CD4-positive, alpha-beta memory T cell (primary cell): Measurements from ENCODE around the gene MEIOB. TPM values are rescaled to one million over a fixed set of nuclear protein-coding genes. Genes with fewer than 3 reads are reported as not detected.
A peak's percentile ranks its signal among the peaks of the same experiment; 100 is the strongest.

Experiments
- CTCF ChIA-PET: fragments of 350-600 bp; sonication (Branson Sonifier 250); formaldehyde crosslinking; loops from one replicate; lab custom pipeline; 2021; ENCODE audit warnings: inconsistent platforms; ENCODE audit not compliant: partially characterized antibody; lab: Charles Lee
- POLR2A ChIA-PET: fragments of 350-600 bp; sonication (Branson Sonifier 250); formaldehyde crosslinking; loops from one replicate; lab custom pipeline; 2021; ENCODE audit not compliant: partially characterized antibody; lab: Charles Lee
- DNase-seq, 5 donors: peaks; one replicate each; pipeline versions ENCODE4 v3.0.0 to v3.0.0-alpha.2; 2020 to 2022; ENCODE audit warnings: mixed read lengths in 1 of 5
- H3K27ac ChIP-seq: one replicate; pipeline ENCODE4 v1.7.0; 2013; ENCODE audit warnings: low read depth, low read length
- H3K27me3 ChIP-seq: 2 replicates; pipeline ENCODE4 v1.7.0; 2013; ENCODE audit warnings: mild to moderate bottlenecking, low read length, moderate library complexity; ENCODE audit not compliant: insufficient read depth
- H3K36me3 ChIP-seq: 2 replicates; pipeline ENCODE4 v1.7.0; 2013; ENCODE audit warnings: mild to moderate bottlenecking, low read length, moderate library complexity; ENCODE audit not compliant: insufficient read depth
- H3K4me1 ChIP-seq: 2 replicates; pipeline ENCODE4 v1.7.0; 2013; ENCODE audit warnings: mild to moderate bottlenecking, low read length, moderate library complexity; ENCODE audit not compliant: insufficient read depth
- H3K4me3 ChIP-seq, 2 donors: one replicate each; pipeline ENCODE4 v1.7.0; 2013; ENCODE audit warnings: low read length in 2 of 2, mild to moderate bottlenecking in 1 of 2
- H3K9me3 ChIP-seq, 2 donors: one replicate each; pipeline ENCODE4 v1.7.0; 2013; ENCODE audit warnings: low read length in 2 of 2, control low read depth in 1 of 2; ENCODE audit not compliant: control insufficient read depth in 1 of 2
- H3K27ac Mint-ChIP-seq, 7 donors: one replicate each; pipeline ENCODE4 v1.8.0; 2020 to 2021; ENCODE audit warnings: mixed read lengths in 7 of 7, mild to moderate bottlenecking in 6 of 7, inconsistent platforms in 3 of 7, moderate library complexity in 3 of 7
- H3K27me3 Mint-ChIP-seq, 2 donors: one replicate each; pipeline ENCODE4 v1.8.0; 2020 to 2021; ENCODE audit warnings: mixed read lengths in 2 of 2
- H3K36me3 Mint-ChIP-seq, 2 donors: one replicate each; pipeline ENCODE4 v1.8.0; 2020 to 2021; ENCODE audit warnings: mixed read lengths in 2 of 2, inconsistent platforms in 1 of 2, mild to moderate bottlenecking in 1 of 2
- H3K4me1 Mint-ChIP-seq, 4 donors: one replicate each; pipeline ENCODE4 v1.8.0; 2020 to 2021; ENCODE audit warnings: mixed read lengths in 4 of 4, mild to moderate bottlenecking in 1 of 4
- H3K4me3 Mint-ChIP-seq, 8 donors: one replicate each; pipeline ENCODE4 v1.8.0; 2020 to 2021; ENCODE audit warnings: mixed read lengths in 8 of 8, mild to moderate bottlenecking in 7 of 8, moderate library complexity in 6 of 8, inconsistent platforms in 3 of 8
- H3K9me3 Mint-ChIP-seq, 8 donors: one replicate each; pipeline ENCODE4 v1.8.0; 2020 to 2021; ENCODE audit warnings: mixed read lengths in 8 of 8, mild to moderate bottlenecking in 5 of 8, inconsistent platforms in 3 of 8, moderate library complexity in 1 of 8
- intact Hi-C: fragments of 100-400 bp; cut with micrococcal nuclease; formaldehyde crosslinking; loops from one replicate; pipeline ENCODE4 v1.15.1; 2023
- polyA plus RNA-seq, 2 donors: library from polyadenylated mRNA; unstranded; fragments of 300-500 nt; fragmentation: Illumina TruSeq; gene quantifications; one replicate each; pipeline ENCODE4 v1.2.3, GENCODE V29; 2021
- total RNA-seq, 2 experiments: library from RNA; stranded (reverse); gene quantifications; one replicate each; pipeline ENCODE4 v1.2.3, GENCODE V29; 2021

The MEIOB gene
- total and polyA plus RNA-seq, 4 experiments from 2014 or later = not detected

DNA sequence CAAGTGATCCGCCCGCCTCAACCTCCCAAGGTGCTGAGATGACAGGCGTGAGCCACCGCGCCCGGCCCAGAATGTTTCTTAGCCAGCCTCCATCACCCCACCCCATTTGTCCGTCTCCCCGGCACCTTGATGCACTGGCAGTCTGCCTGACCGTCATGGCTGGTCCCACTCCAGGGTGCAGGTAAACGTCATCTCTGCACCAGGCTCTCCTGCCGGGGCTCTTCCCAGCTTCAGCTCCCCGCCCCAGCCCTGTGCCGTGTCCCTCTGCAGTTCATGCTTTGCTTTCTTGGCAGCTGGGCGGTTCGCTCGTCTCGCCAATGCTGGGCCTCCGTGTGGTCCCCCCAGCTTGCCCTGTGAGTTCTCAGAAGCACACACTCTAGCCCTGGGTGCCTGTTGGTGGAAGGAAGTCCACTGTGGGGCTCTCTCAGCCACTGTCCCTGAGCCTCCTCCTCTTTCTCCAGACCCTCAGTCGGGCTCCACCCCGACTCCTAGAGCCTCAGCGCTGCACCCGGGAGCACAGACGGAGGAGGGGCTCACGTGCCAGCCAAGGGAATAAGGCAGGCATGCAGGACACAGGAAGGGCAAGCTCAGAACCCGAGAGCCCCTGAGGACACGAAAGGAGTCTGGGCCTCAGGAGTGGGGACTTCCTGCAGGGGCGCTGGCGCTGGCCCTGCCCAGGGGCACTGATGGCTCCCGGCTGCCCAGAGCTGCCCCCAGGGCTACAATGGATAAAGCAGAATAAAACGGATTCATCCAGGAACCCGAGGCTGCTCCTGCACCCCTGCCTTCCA lies 34.3 kb upstream of the MEIOB start:
- POLR2A ChIA-PET = no interaction called here
- intact Hi-C loops = no loop called here
- peak overlapping the region in 1 of 7 donors; percentile 57 for H3K27ac Mint-ChIP-seq

DNA sequence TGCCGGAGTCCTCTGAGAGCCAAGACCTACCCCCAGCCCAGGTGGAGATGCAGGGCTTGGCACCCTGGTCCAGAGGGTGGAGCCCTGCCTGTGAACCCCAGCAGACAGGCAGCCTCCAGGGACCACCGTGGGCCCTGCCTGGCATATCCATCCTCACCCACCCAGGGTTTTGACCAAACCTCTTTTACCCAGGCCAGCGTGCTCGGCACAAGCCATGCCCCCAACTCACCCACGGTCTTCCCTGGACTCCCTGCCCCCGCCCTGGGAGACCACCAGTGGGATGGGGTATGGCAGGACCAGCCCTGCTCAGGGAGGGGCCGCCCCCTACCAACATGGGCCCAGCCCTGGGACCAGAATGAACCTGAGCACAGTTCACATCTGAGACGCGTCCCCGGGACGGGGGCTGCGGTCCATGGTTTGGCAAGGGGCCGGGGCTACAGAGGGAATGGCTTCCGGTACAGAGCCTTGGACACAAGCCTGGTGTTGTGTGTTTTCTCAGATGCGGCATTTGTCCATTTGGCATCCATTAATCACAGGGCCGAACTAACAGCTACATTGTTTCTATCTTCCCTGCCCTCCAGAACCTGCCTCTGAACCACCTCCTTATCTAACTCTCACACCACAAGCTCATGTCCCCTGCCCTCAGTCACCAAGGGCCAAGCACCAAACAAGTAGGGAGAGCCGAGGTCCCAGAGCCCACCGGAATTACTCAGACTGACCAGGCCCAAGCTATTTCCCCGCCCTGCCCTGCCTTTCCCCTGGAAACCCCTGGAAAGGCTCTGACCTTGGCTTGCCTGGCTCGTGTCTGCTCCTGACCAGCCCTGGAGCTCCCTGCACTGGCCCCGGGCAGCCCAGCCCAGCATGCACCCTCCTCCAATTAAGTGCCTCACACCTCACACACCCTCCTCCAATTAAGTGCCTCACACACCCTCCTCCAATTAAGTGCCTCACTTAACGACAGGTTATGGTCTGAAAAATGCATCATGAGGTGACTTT lies 32.2 kb upstream of the MEIOB start:
- no peaks in the 10 kb centered on the region for H3K36me3 ChIP-seq
- Mint-ChIP-seq H3K27me3 (peaks cover 4 to 14% of the 10 kb centered on the region in 2 donors), H3K36me3 (no peaks in the 10 kb centered on the region), H3K4me1 (no peaks in the 10 kb centered on the region), H3K27ac (no peak overlapping the region), H3K9me3 (peaks cover 0 to 2% (median 0%) of the 10 kb centered on the region in 8 donors), H3K4me3 (no peak overlapping the region)
- CTCF ChIA-PET = no interaction called here
- H3K27ac ChIP-seq = no peak overlapping the region
- H3K4me3 ChIP-seq = no peak overlapping the region
- POLR2A ChIA-PET = no interaction called here
- intact Hi-C loops = no loop called here
- no peak for DNase-seq
- H3K27me3 ChIP-seq = no peaks in the 10 kb centered on the region
- H3K9me3 ChIP-seq = no peaks in the 10 kb centered on the region
- no peaks in the 10 kb centered on the region for H3K4me1 ChIP-seq

More for the DNA sequence above, 34.3 kb upstream of the MEIOB start:
- H3K27me3 Mint-ChIP-seq = peaks cover 4 to 14% of the 10 kb centered on the region in 2 donors
- no peak for DNase-seq
- Histone ChIP-seq H3K27me3 (no peaks in the 10 kb centered on the region), H3K27ac (no peak overlapping the region), H3K4me3 (no peak overlapping the region), H3K9me3 (no peaks in the 10 kb centered on the region), H3K4me1 (no peaks in the 10 kb centered on the region), H3K36me3 (no peaks in the 10 kb centered on the region)
- peaks cover 0 to 2% (median 0%) of the 10 kb centered on the region in 8 donors for H3K9me3 Mint-ChIP-seq
- no peak overlapping the region for H3K4me3 Mint-ChIP-seq
- H3K36me3 Mint-ChIP-seq = no peaks in the 10 kb centered on the region
- H3K4me1 Mint-ChIP-seq = no peaks in the 10 kb centered on the region
- CTCF ChIA-PET = no interaction called here

DNA sequence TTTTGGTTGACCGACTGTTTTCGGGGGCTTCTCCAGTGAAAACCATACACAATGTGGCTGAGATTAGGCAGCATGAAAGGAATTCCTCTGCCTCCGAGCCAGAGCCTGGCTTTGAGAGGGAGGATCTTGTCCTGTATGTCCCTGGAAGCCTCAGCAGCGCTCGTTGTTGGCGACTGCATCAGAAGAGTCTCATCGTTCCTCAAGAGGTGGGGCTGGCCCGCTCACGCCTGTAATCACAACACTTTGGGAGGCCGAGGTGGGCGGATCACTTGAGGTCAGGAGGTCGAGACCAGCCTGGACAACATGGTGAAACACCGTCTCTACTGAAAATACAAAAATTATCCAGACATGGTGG lies 31.2 kb upstream of the MEIOB start:
- H3K27ac Mint-ChIP-seq = no peak overlapping the region
- H3K36me3 ChIP-seq = no peaks in the 10 kb centered on the region
- no peaks in the 10 kb centered on the region for H3K9me3 ChIP-seq
- no peaks in the 10 kb centered on the region for H3K27me3 ChIP-seq
- H3K9me3 Mint-ChIP-seq = peaks cover 0 to 2% (median 0%) of the 10 kb centered on the region in 8 donors
- H3K4me1 ChIP-seq = no peaks in the 10 kb centered on the region
- ChIA-PET CTCF (no interaction called here), POLR2A (no interaction called here)
- H3K36me3 Mint-ChIP-seq = no peaks in the 10 kb centered on the region
- DNase-seq = no peak
- no peak overlapping the region for H3K4me3 Mint-ChIP-seq
- intact Hi-C loops = no loop called here
- H3K4me1 Mint-ChIP-seq = no peaks in the 10 kb centered on the region
- no peak overlapping the region for H3K27ac ChIP-seq
- H3K27me3 Mint-ChIP-seq = peaks cover 0 to 11% of the 10 kb centered on the region in 2 donors
- no peak overlapping the region for H3K4me3 ChIP-seq

DNA sequence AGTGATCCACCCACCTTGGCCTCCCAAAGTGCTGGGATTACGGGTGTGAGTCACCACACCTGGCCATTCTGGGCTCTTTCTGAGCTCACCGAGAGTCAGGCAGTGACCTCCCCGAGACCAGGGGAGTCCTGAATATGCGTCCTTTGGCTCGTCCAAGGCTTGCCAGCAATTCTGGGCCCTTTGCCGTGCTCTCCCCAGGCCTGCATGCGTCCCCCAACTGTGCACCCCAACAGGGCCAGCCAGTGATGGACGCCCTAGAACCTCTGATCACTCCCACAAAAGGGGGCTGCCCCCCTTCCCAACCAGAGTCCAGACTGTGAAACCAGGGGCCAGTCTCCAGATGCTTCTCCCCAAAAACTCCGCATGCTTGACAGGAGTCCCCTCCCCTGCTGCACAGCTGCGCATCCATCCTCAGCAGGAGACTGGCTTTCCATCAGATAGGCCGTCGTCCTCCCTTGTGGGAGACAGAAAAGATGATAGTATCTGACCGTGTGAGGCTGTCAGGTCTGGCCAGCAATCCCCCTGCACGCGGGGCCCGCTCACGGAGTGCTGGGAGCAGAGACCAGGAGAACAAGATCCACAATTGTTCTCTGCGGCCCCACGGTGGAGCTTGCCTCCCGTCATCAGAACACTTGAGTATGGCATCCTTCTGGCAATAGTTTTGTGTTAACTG lies 30.7 kb upstream of the MEIOB start:
- no peak for DNase-seq
- Histone ChIP-seq H3K27ac (no peak overlapping the region), H3K4me1 (no peaks in the 10 kb centered on the region), H3K4me3 (no peak overlapping the region), H3K36me3 (no peaks in the 10 kb centered on the region), H3K9me3 (no peaks in the 10 kb centered on the region), H3K27me3 (no peaks in the 10 kb centered on the region)
- peaks cover 0 to 2% (median 0%) of the 10 kb centered on the region in 8 donors for H3K9me3 Mint-ChIP-seq
- H3K4me1 Mint-ChIP-seq = no peaks in the 10 kb centered on the region
- H3K4me3 Mint-ChIP-seq = no peak overlapping the region
- peaks cover 0 to 11% of the 10 kb centered on the region in 2 donors for H3K27me3 Mint-ChIP-seq
- POLR2A ChIA-PET = no interaction called here
- intact Hi-C loops = no loop called here
- H3K27ac Mint-ChIP-seq = no peak overlapping the region
- CTCF ChIA-PET = no interaction called here
- no peaks in the 10 kb centered on the region for H3K36me3 Mint-ChIP-seq

DNA sequence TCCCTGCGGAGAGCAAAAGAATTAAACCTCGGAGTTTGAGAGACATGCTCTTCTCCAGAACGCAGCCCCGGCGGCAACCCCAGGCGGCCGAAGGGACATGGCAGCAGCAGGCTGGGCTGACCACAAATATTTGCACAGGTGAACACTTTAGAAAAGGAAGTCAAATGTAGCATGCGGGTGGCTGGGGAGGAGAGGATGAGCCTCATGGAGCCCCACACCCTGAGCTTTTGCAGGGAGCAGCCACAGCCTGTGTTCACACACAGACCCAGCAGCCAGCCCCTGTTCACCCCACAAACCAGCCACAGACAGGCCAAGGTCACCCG lies 28.4 kb upstream of the MEIOB start:
- H3K27me3 Mint-ChIP-seq = peaks cover 0 to 8% of the 10 kb centered on the region in 2 donors
- no peak overlapping the region for H3K27ac Mint-ChIP-seq
- no peaks in the 10 kb centered on the region for H3K4me1 Mint-ChIP-seq
- intact Hi-C loops = no loop called here
- ChIA-PET POLR2A (no interaction called here), CTCF (no interaction called here)
- H3K9me3 Mint-ChIP-seq = no peaks in the 10 kb centered on the region
- no peaks in the 10 kb centered on the region for H3K9me3 ChIP-seq
- no peaks in the 10 kb centered on the region for H3K27me3 ChIP-seq
- H3K4me1 ChIP-seq = no peaks in the 10 kb centered on the region
- no peaks in the 10 kb centered on the region for H3K36me3 ChIP-seq
- no peak overlapping the region for H3K4me3 Mint-ChIP-seq
- no peaks in the 10 kb centered on the region for H3K36me3 Mint-ChIP-seq
- no peak overlapping the region for H3K4me3 ChIP-seq
- DNase-seq = no peak
- no peak overlapping the region for H3K27ac ChIP-seq

DNA sequence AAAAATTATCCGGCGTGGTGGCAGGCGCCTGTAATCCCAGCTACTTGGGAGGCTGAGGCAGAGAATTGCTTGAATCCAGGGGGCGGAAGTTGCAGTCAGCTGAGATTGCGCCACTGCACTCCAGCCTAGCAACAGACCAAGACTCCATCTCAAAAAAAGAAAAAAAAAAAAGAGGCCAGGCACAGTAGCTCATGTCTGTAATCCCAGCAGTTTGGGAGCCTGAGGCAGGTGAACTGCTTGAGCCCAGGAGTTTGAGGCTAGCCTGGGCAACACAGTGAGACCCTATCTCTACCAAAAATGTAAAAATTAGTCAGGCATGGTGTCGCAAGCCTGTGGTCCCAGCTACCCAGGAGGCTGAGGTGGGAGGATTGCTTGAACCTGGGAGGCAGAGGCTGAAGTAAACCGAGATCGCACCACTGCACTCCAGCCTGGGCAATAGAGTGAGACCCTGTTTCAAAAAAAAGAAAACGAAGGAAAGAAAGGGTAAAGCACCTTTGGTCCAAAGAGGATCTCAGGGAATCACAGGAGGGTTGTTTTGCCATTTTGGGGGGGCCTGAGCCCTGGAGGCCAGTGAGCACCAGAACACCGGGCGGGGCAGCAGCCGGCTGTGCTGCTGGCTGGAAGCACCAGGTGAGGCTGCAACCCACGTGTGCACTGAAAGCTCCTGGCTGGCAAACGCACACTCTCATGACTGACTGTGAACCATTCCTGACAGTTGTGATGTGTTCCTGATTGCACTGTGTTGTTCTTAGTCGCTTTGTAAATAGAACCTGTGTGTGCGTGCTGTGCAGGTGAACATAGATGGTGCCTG lies 27.9 kb upstream of the MEIOB start:
- CTCF ChIA-PET = no interaction called here
- POLR2A ChIA-PET = no interaction called here
- Mint-ChIP-seq H3K36me3 (no peaks in the 10 kb centered on the region), H3K27me3 (peaks cover 0 to 8% of the 10 kb centered on the region in 2 donors), H3K4me3 (no peak overlapping the region), H3K9me3 (no peaks in the 10 kb centered on the region), H3K4me1 (no peaks in the 10 kb centered on the region), H3K27ac (no peak overlapping the region)
- Histone ChIP-seq H3K4me1 (no peaks in the 10 kb centered on the region), H3K27me3 (no peaks in the 10 kb centered on the region), H3K4me3 (no peak overlapping the region), H3K9me3 (no peaks in the 10 kb centered on the region), H3K36me3 (no peaks in the 10 kb centered on the region), H3K27ac (no peak overlapping the region)
- intact Hi-C loops = no loop called here
- no peak for DNase-seq
